HCT116 (cell line): ENCODE results near the gene FMN1. TPM values are rescaled to one million over a fixed set of nuclear protein-coding genes. Genes with fewer than 3 reads are reported as not detected.

Experiments used
- ATAC-seq: fragments of 200-7000 bp; cut with Tn5 transposase; 2 replicates; pipeline ENCODE4 v1.9.1; 2020; ENCODE audit warnings: mild to moderate bottlenecking, moderate library complexity
- BruUV-seq: library from RNA; stranded (reverse); fragments of 400-500 nt; replicated peaks from 2 replicates; lab custom pipeline; 2021; lab: Mats Ljungman, UMichigan
- CTCF ChIA-PET: fragments of 300-600 bp; sonication (Branson Sonifier 250); formaldehyde crosslinking; loops from one replicate; lab custom pipeline; 2021; ENCODE audit warnings: antibody characterized with exemption; lab: Charles Lee
- POLR2A ChIA-PET: fragments of 300-600, 350-600 bp; sonication (Branson Sonifier 250); formaldehyde crosslinking; loops from one replicate; lab custom pipeline; 2021; ENCODE audit warnings: antibody characterized with exemption; lab: Charles Lee
- RAD21 ChIA-PET, 2 experiments: fragments of 300-600 bp; sonication (Branson Sonifier 250); formaldehyde crosslinking; loops; one replicate each; lab custom pipeline; 2023; ENCODE audit warnings: low total read pairs in 2 of 2; ENCODE audit not compliant: uncharacterized antibody in 2 of 2, unreplicated experiment in 2 of 2, low non-redundant PET in 1 of 2; lab: Charles Lee
- DNase-seq: peaks from one replicate; pipeline ENCODE4 v3.0.0-alpha.2; 2010; ENCODE audit warnings: low read depth, low spot score
- H2AFZ ChIP-seq: fragments of 200-600 bp; shearing (Covaris generic), sonication (generic); 2 replicates; pipeline ENCODE4 v1.6.1; 2017; ENCODE audit warnings: low read depth, mixed run types, mixed read lengths, antibody characterized with exemption, low read length; ENCODE audit not compliant: poor library complexity, severe bottlenecking
- H3K27ac ChIP-seq: 2 replicates; pipeline ENCODE4 v1.5.1; 2012; ENCODE audit warnings: low read depth, low read length
- H3K27me3 ChIP-seq: fragments of 200-600 bp; sonication (generic); 2 replicates; pipeline ENCODE4 v1.6.1; 2016; ENCODE audit warnings: mixed run types, low read length, mixed read lengths; ENCODE audit not compliant: insufficient read depth
- H3K36me3 ChIP-seq, 2 experiments: fragments of 200-500 bp in 1 of 2; fragments of 200-600 bp in 1 of 2; sonication (Bioruptor generic) in 1 of 2; sonication (generic) in 1 of 2; 2 replicates each; pipeline versions ENCODE4 v1.5.1 to v1.6.1; 2014 to 2016; ENCODE audit warnings: low read length in 2 of 2, inconsistent platforms in 1 of 2, mixed read lengths in 1 of 2, mixed run types in 1 of 2; ENCODE audit not compliant: insufficient read depth in 2 of 2, control insufficient read depth in 1 of 2
- H3K4me1 ChIP-seq, 2 experiments: fragments of 200-600 bp in 1 of 2; sonication (generic) in 1 of 2; 2 replicates each; pipeline versions ENCODE4 v1.5.1 to v1.6.1; 2012 to 2017; ENCODE audit warnings: low read length in 2 of 2, inconsistent platforms in 1 of 2, mild to moderate bottlenecking in 1 of 2, mixed read lengths in 1 of 2, mixed run types in 1 of 2, moderate library complexity in 1 of 2; ENCODE audit not compliant: insufficient read depth in 2 of 2, control insufficient read depth in 1 of 2
- H3K4me2 ChIP-seq: fragments of 200-600 bp; sonication (generic); 2 replicates; pipeline ENCODE4 v1.6.1; 2017; ENCODE audit warnings: mixed run types, low read length, mixed read lengths
- H3K4me3 ChIP-seq, 2 experiments: fragments of 200-600 bp in 1 of 2; sonication (generic) in 1 of 2; replicated peaks in 1 of 2; 2 replicates each; pipeline ENCODE4 v1.5.1; 2011 to 2016; ENCODE audit warnings: low read length in 2 of 2, control low read depth in 1 of 2, low read depth in 1 of 2, mild to moderate bottlenecking in 1 of 2, mixed read lengths in 1 of 2, mixed run types in 1 of 2
- H3K79me2 ChIP-seq: fragments of 200-600 bp; sonication (generic); 2 replicates; pipeline ENCODE4 v1.6.1; 2017; ENCODE audit warnings: mild to moderate bottlenecking, mixed run types, low read length, moderate library complexity, mixed read lengths; ENCODE audit not compliant: insufficient read depth
- H3K9ac ChIP-seq: fragments of 200-600 bp; sonication (generic); 2 replicates; pipeline ENCODE4 v1.6.1; 2016; ENCODE audit warnings: low read length, mixed read lengths
- H3K9me2 ChIP-seq: fragments of 200-600 bp; sonication (generic), shearing (Covaris generic); 2 replicates; pipeline ENCODE4 v1.6.1; 2017; ENCODE audit warnings: mixed run types, mild to moderate bottlenecking, moderate library complexity; ENCODE audit not compliant: insufficient read depth
- H3K9me3 ChIP-seq, 2 experiments: fragments of 200-500 bp in 1 of 2; fragments of 200-600 bp in 1 of 2; sonication (Bioruptor generic) in 1 of 2; sonication (generic) in 1 of 2; 2 replicates each; pipeline ENCODE4 v1.6.1; 2014 to 2017; ENCODE audit warnings: low read length in 2 of 2, mixed read lengths in 2 of 2, inconsistent platforms in 1 of 2, low read depth in 1 of 2, mild to moderate bottlenecking in 1 of 2, mixed run types in 1 of 2, moderate library complexity in 1 of 2; ENCODE audit not compliant: control insufficient read depth in 1 of 2, insufficient read depth in 1 of 2
- H4K20me1 ChIP-seq: fragments of 200-600 bp; sonication (generic), shearing (Covaris generic); 2 replicates; pipeline ENCODE4 v1.6.1; 2017; ENCODE audit warnings: mixed run types, mild to moderate bottlenecking, moderate library complexity; ENCODE audit not compliant: insufficient read depth
- CBX3 ChIP-seq: IDR thresholded peaks from 2 replicates; pipeline ENCODE4 v1.6.1; 2012; ENCODE audit warnings: low read depth
- ELF1 ChIP-seq: IDR thresholded peaks from 2 replicates; pipeline ENCODE4 v1.6.1; 2012; ENCODE audit warnings: low read depth, borderline replicate concordance
- EZH2 ChIP-seq: fragments of 200-600 bp; sonication (generic); IDR thresholded peaks from 2 replicates; pipeline ENCODE4 v1.6.1; 2017; ENCODE audit warnings: antibody characterized with exemption, mixed run types
- FOSL1 ChIP-seq: IDR thresholded peaks from 2 replicates; pipeline ENCODE4 v1.6.1; 2012; ENCODE audit warnings: low read depth
- JUND ChIP-seq: IDR thresholded peaks from 2 replicates; pipeline ENCODE4 v1.6.1; 2012
- POLR2A ChIP-seq: IDR thresholded peaks from 2 replicates; pipeline ENCODE4 v1.7.0; 2011; ENCODE audit warnings: borderline replicate concordance; ENCODE audit not compliant: insufficient read depth, insufficient read length; ENCODE audit errors: extremely low read depth
- POLR2AphosphoS5 ChIP-seq: IDR thresholded peaks from 2 replicates; pipeline ENCODE4 v1.6.1; 2011; ENCODE audit warnings: mild to moderate bottlenecking, low read depth, low read length, moderate library complexity
- SIN3A ChIP-seq: IDR thresholded peaks from 2 replicates; pipeline ENCODE4 v1.6.1; 2012; ENCODE audit warnings: low read depth
- SP1 ChIP-seq: IDR thresholded peaks from 2 replicates; pipeline ENCODE4 v1.6.1; 2012; ENCODE audit warnings: low read depth
- SRF ChIP-seq: IDR thresholded peaks from 2 replicates; pipeline ENCODE4 v1.6.1; 2012; ENCODE audit warnings: low read depth
- TCF7L2 ChIP-seq: IDR thresholded peaks from 2 replicates; pipeline ENCODE4 v1.7.0; 2011; ENCODE audit warnings: borderline replicate concordance, inconsistent platforms; ENCODE audit not compliant: insufficient read depth, insufficient read length; ENCODE audit errors: extremely low read depth
- ZNF274 ChIP-seq: fragments of 200-500 bp; sonication (Bioruptor generic); IDR thresholded peaks from 2 replicates; pipeline ENCODE4 v1.6.1; 2014; ENCODE audit warnings: mild to moderate bottlenecking, low read depth, low read length, inconsistent platforms
- intact Hi-C: fragments of 100-400 bp; cut with micrococcal nuclease; formaldehyde crosslinking; loops from 2 replicates; pipeline ENCODE4 v1.10.0; 2022
- total RNA-seq: library from RNA; stranded (reverse); gene quantifications from one replicate; pipeline ENCODE4 v1.2.1, GENCODE V29; 2021; ENCODE audit not compliant: unreplicated experiment
- TF ChIP-seq, protein P1 (sequence below): IDR thresholded peaks from 2 replicates; pipeline ENCODE4 v1.6.1; 2012
- TF ChIP-seq, protein P2 (sequence below): IDR thresholded peaks from 2 replicates; pipeline ENCODE4 v1.6.1; 2012; ENCODE audit warnings: low read depth

Gene FMN1
- total RNA-seq, 1 experiment from 2014 or later: 0.39 TPM

DNA sequence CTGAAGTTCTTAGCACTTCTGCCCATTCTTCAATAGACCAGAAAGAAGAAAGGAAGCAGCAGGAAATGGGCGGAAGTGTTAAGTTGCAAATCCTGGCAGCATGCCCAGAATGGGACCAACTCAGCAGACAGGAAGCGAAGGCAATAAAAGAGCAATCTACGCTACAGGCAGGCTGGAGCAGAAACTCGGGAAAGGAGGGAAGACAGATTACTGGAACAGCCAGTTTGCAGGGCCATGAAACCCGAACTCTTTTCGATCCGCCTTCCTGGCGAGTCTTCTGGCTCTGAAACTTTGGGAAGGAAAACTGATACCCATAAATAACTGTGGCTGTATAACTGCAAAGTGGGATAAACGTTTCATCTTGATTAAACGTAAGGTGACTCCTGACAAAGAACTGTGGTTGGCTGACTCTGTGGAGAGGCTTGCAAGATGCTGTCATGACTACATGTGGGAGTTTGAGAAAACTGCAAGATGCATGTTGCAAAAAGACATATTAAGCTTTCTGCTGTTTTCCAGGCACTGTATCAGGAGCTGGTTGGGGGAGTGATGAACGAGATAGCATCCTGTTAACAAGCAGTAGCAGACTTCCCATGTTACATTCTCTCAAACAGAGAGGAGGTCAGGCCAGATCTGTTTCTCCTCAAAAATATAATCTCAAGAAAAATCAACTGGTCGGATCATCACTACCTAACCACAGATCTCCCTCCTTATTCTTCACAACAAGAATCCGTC, 67.8 kb downstream of the FMN1 start:
- Histone ChIP-seq H3K9ac (no peak overlapping the region), H3K4me2 (peak overlapping the region; percentile 66), H3K9me2 (no peaks in the 10 kb centered on the region), H3K36me3 (no peaks in the 10 kb centered on the region), H2AFZ (peak overlapping the region; percentile 82), H3K27me3 (no peaks in the 10 kb centered on the region), H3K9me3 (no peaks in the 10 kb centered on the region), H4K20me1 (no peaks in the 10 kb centered on the region), H3K27ac (peak overlapping the region; percentile 56; the same call in 1 of the 2 replicates), H3K79me2 (no peaks in the 10 kb centered on the region), H3K4me3 (peak overlapping the region in 1 of 2 experiments; percentile 21; a peak in 3 of 4 replicates), H3K4me1 (peaks cover 16 to 19% of the 10 kb centered on the region in 2 experiments)
- intact Hi-C loops: no loop called here
- no TSS peak for BruUV-seq
- RAD21 ChIA-PET: no interaction called here
- POLR2A ChIA-PET: no interaction called here
- peak; percentile 72 for DNase-seq
- peak; percentile 87 for ATAC-seq
- CTCF ChIA-PET: no interaction called here
- TF ChIP-seq, protein P1, sequence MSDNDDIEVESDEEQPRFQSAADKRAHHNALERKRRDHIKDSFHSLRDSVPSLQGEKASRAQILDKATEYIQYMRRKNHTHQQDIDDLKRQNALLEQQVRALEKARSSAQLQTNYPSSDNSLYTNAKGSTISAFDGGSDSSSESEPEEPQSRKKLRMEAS: 0 out of 2 replicates have a peak, but pooled peaks have one; percentile 48
- no peak for TF ChIP-seq ZNF274
- TF ChIP-seq EZH2: no peak
- TF ChIP-seq SP1: peak; percentile 49; the same call in 1 of the 2 replicates
- no peak for TF ChIP-seq SIN3A
- TF ChIP-seq CBX3: 0 out of 2 replicates have a peak, but pooled peaks have one; percentile 43
- TF ChIP-seq POLR2AphosphoS5: peak; percentile 25; the same call in 1 of the 2 replicates
- TF ChIP-seq, protein P2, sequence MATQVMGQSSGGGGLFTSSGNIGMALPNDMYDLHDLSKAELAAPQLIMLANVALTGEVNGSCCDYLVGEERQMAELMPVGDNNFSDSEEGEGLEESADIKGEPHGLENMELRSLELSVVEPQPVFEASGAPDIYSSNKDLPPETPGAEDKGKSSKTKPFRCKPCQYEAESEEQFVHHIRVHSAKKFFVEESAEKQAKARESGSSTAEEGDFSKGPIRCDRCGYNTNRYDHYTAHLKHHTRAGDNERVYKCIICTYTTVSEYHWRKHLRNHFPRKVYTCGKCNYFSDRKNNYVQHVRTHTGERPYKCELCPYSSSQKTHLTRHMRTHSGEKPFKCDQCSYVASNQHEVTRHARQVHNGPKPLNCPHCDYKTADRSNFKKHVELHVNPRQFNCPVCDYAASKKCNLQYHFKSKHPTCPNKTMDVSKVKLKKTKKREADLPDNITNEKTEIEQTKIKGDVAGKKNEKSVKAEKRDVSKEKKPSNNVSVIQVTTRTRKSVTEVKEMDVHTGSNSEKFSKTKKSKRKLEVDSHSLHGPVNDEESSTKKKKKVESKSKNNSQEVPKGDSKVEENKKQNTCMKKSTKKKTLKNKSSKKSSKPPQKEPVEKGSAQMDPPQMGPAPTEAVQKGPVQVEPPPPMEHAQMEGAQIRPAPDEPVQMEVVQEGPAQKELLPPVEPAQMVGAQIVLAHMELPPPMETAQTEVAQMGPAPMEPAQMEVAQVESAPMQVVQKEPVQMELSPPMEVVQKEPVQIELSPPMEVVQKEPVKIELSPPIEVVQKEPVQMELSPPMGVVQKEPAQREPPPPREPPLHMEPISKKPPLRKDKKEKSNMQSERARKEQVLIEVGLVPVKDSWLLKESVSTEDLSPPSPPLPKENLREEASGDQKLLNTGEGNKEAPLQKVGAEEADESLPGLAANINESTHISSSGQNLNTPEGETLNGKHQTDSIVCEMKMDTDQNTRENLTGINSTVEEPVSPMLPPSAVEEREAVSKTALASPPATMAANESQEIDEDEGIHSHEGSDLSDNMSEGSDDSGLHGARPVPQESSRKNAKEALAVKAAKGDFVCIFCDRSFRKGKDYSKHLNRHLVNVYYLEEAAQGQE: no peak
- TF ChIP-seq SRF: no peak
- no peak for TF ChIP-seq JUND
- no peak for TF ChIP-seq POLR2A
- no peak for TF ChIP-seq FOSL1
- peak; percentile 69 for TF ChIP-seq TCF7L2
- peak; percentile 33; the same call in 1 of the 2 replicates for TF ChIP-seq ELF1
